BJ (cell line): ENCODE measurements around the gene HEMGN. TPM values are rescaled to one million over a fixed set of nuclear protein-coding genes. Genes with fewer than 3 reads are reported as not detected.

ENCODE experiments used
- CTCF ChIA-PET: fragments of 350-600 bp; formaldehyde crosslinking; extraction: SDS; loops from one replicate; lab custom pipeline; 2021; ENCODE audit warnings: antibody characterized with exemption, inconsistent platforms; lab: Yijun Ruan, JAX
- POLR2A ChIA-PET: fragments of 300-600 bp; sonication (Branson Sonifier 250); formaldehyde crosslinking; extraction: SDS; loops from one replicate; lab custom pipeline; 2021; ENCODE audit warnings: antibody characterized with exemption; lab: Charles Lee
- DNase-seq: peaks from one replicate; pipeline ENCODE4 v3.0.0-alpha.2; 2011; ENCODE audit warnings: low read depth
- H3K27me3 ChIP-seq: 2 replicates; pipeline ENCODE4 v1.6.0; 2011; ENCODE audit warnings: low read length; ENCODE audit not compliant: control insufficient read depth, insufficient read depth
- H3K36me3 ChIP-seq: 2 replicates; pipeline ENCODE4 v1.5.1; 2011; ENCODE audit warnings: low read length; ENCODE audit not compliant: control insufficient read depth, insufficient read depth
- H3K4me3 ChIP-seq: 2 replicates; pipeline ENCODE4 v1.5.1; 2011; ENCODE audit warnings: low read depth, mild to moderate bottlenecking, control low read depth, low read length
- CTCF ChIP-seq: IDR thresholded peaks from 2 replicates; pipeline ENCODE4 v1.5.1; 2011; ENCODE audit warnings: low read depth, mild to moderate bottlenecking, control low read depth, inconsistent platforms, low read length, moderate library complexity; ENCODE audit not compliant: insufficient read depth
- polyA plus RNA-seq: library from polyadenylated mRNA; depleted of rRNA; stranded (reverse); fragments of >200 nt; gene quantifications from 2 replicates; pipeline ENCODE4 v1.2.3, GENCODE V29; 2011

The HEMGN gene
- polyA plus RNA-seq, 1 experiment: not detected

- Histone ChIP-seq H3K27me3 (no peaks in the 10 kb centered on the region; the same call in 1 of the 2 replicates), H3K4me3 (peak overlapping the region; percentile 88), H3K36me3 (no peaks in the 10 kb centered on the region)
- POLR2A ChIA-PET: interaction anchor here (0.6 kb wide), 1 partner anchor 502 kb away, joined by 4 read pairs; no protein-coding TSS in a partner anchor
- CTCF ChIA-PET: interaction anchor here (0.7 to 5.3 kb wide), 16 partner anchors 12 to 287 kb away, joined by 3 to 19 read pairs (median 4); partner anchors contain the start of genes TBC1D2, TRMO and XPA
- no peak for TF ChIP-seq CTCF
- DNase-seq: no peak
Measured at GRCh38 chr9:97983589-97984187, 45.7 kb upstream of the HEMGN start.

GRCh38 chr9:97982683-97983588 is 45.0 kb upstream of the HEMGN start, which contains the start of gene ANP32B:
ANP32B (plus strand) TSS chr9:97983341; CDS start chr9:97983556, 215 bp downstream.
- Histone ChIP-seq H3K27me3 (no peaks in the 10 kb centered on the region; the same call in 1 of the 2 replicates), H3K36me3 (no peaks in the 10 kb centered on the region), H3K4me3 (peak within 1 kb of the TSS; percentile 88)
- DNase-seq: peak; percentile 54
- ChIA-PET POLR2A (interaction anchor here (0.6 kb wide), 3 partner anchors 92 to 503 kb away, joined by 3 to 8 read pairs (median 4); no protein-coding TSS in a partner anchor), CTCF (interaction anchor here (0.5 to 5.3 kb wide), 27 partner anchors 9 to 286 kb away, joined by 3 to 19 read pairs (median 4); partner anchors contain the start of genes TBC1D2, TRMO and XPA)
- TF ChIP-seq CTCF: peak; percentile 61

- CTCF ChIA-PET: interaction anchor here (0.6 to 1.7 kb wide), 10 partner anchors 10 to 274 kb away, joined by 3 to 9 read pairs (median 4); partner anchors contain the start of genes TBC1D2 and TRMO
- no peak for DNase-seq
Measured at GRCh38 chr9:97981846-97982682, 44.1 kb upstream of the HEMGN start.

More at GRCh38 chr9:97981846-97982682, 44.1 kb upstream of the HEMGN start:
- TF ChIP-seq CTCF: no peak
- Histone ChIP-seq H3K4me3 (peak overlapping the region; percentile 88), H3K36me3 (no peaks in the 10 kb centered on the region), H3K27me3 (no peaks in the 10 kb centered on the region; the same call in 1 of the 2 replicates)
- POLR2A ChIA-PET: interaction anchor here (0.6 kb wide), 2 partner anchors 93 to 183 kb away, joined by 3 to 8 read pairs; no protein-coding TSS in a partner anchor
